Naive thymus-derived CD4-positive, alpha-beta T cell (primary cell): Measurements from ENCODE around the gene EXOC2. TPM values are rescaled to one million over a fixed set of nuclear protein-coding genes. Genes with fewer than 3 reads are reported as not detected.

ENCODE experiments used
- ATAC-seq: fragments of 150-1000 bp; cut with Tn5 transposase; 2 replicates; pipeline ENCODE4 v1.10.0; 2021; ENCODE audit warnings: mild to moderate bottlenecking, moderate library complexity
- CTCF ChIA-PET: fragments of 350-600 bp; sonication (Branson Sonifier 250); formaldehyde crosslinking; loops from one replicate; lab custom pipeline; 2021; ENCODE audit warnings: antibody characterized with exemption; lab: Charles Lee
- POLR2A ChIA-PET: fragments of 350-600 bp; sonication (Branson Sonifier 250); formaldehyde crosslinking; loops from one replicate; lab custom pipeline; 2021; ENCODE audit warnings: antibody characterized with exemption, inconsistent platforms; lab: Charles Lee
- DNase-seq, 9 donors: peaks; one replicate each; pipeline versions ENCODE4 v3.0.0 to v3.0.0-alpha.2; 2020 to 2022; ENCODE audit warnings: mixed read lengths in 1 of 9
- H3K27ac ChIP-seq: one replicate; pipeline ENCODE4 v1.7.0; 2013; ENCODE audit warnings: mild to moderate bottlenecking, low read depth, low read length, moderate library complexity
- H3K27me3 ChIP-seq, 2 donors: one replicate each; pipeline ENCODE4 v1.7.0; 2013; ENCODE audit warnings: low read length in 2 of 2, mild to moderate bottlenecking in 2 of 2, moderate library complexity in 2 of 2; ENCODE audit not compliant: control insufficient read depth in 2 of 2, insufficient read depth in 2 of 2
- H3K36me3 ChIP-seq, 3 experiments: 1 replicate in 2 of 3; 2 replicates in 1 of 3; pipeline ENCODE4 v1.7.0; 2013; ENCODE audit warnings: low read length in 3 of 3, mild to moderate bottlenecking in 3 of 3, moderate library complexity in 1 of 3; ENCODE audit not compliant: insufficient read depth in 3 of 3, control insufficient read depth in 2 of 3
- H3K4me1 ChIP-seq, 2 donors: one replicate each; pipeline ENCODE4 v1.7.0; 2013; ENCODE audit warnings: low read length in 2 of 2, mild to moderate bottlenecking in 2 of 2, moderate library complexity in 1 of 2; ENCODE audit not compliant: control insufficient read depth in 2 of 2, insufficient read depth in 2 of 2
- H3K4me3 ChIP-seq: 2 replicates; pipeline ENCODE4 v1.7.0; 2013; ENCODE audit warnings: mild to moderate bottlenecking, low read length
- H3K9me3 ChIP-seq, 3 experiments: 1 replicate in 2 of 3; 2 replicates in 1 of 3; pipeline ENCODE4 v1.7.0; 2013; ENCODE audit warnings: low read length in 3 of 3; ENCODE audit not compliant: control insufficient read depth in 2 of 3
- H3K27ac Mint-ChIP-seq, 9 donors: one replicate each; pipeline ENCODE4 v1.8.0; 2020 to 2022; ENCODE audit warnings: mixed read lengths in 9 of 9, mild to moderate bottlenecking in 8 of 9, moderate library complexity in 5 of 9, inconsistent platforms in 2 of 9
- H3K27me3 Mint-ChIP-seq, 5 donors: one replicate each; pipeline ENCODE4 v1.8.0; 2021 to 2022; ENCODE audit warnings: mixed read lengths in 5 of 5, mild to moderate bottlenecking in 1 of 5
- H3K36me3 Mint-ChIP-seq, 5 donors: one replicate each; pipeline ENCODE4 v1.8.0; 2020 to 2022; ENCODE audit warnings: mixed read lengths in 5 of 5, mild to moderate bottlenecking in 3 of 5, inconsistent platforms in 1 of 5
- H3K4me1 Mint-ChIP-seq, 7 donors: one replicate each; pipeline ENCODE4 v1.8.0; 2020 to 2022; ENCODE audit warnings: mixed read lengths in 7 of 7, mild to moderate bottlenecking in 3 of 7, inconsistent platforms in 1 of 7
- H3K4me3 Mint-ChIP-seq, 10 donors: one replicate each; pipeline ENCODE4 v1.8.0; 2020 to 2022; ENCODE audit warnings: mild to moderate bottlenecking in 10 of 10, mixed read lengths in 10 of 10, moderate library complexity in 6 of 10, inconsistent platforms in 2 of 10
- H3K9me3 Mint-ChIP-seq, 11 donors: one replicate each; pipeline ENCODE4 v1.8.0; 2020 to 2022; ENCODE audit warnings: mixed read lengths in 11 of 11, mild to moderate bottlenecking in 4 of 11, inconsistent platforms in 1 of 11, moderate library complexity in 1 of 11
- intact Hi-C, 2 donors: fragments of 100-400 bp; cut with micrococcal nuclease; formaldehyde crosslinking; loops; one replicate each; pipeline ENCODE4 v1.15.1; 2023
- polyA plus RNA-seq, 2 donors: library from polyadenylated mRNA; unstranded; fragments of 300-500 nt; fragmentation: Illumina TruSeq; gene quantifications; one replicate each; pipeline ENCODE4 v1.2.3, GENCODE V29; 2021
- total RNA-seq, 6 experiments: library from RNA in 5 of 6; stranded (reverse) in 5 of 6; gene quantifications; 1 replicate in 5 of 6; 2 replicates in 1 of 6; pipeline ENCODE4 v1.2.3 and lab custom pipeline; 2021 to 2026

The EXOC2 gene
- total and polyA plus RNA-seq, 7 experiments from 2014 or later, result 26.7 to 45.4 (median 38.8) TPM

DNA sequence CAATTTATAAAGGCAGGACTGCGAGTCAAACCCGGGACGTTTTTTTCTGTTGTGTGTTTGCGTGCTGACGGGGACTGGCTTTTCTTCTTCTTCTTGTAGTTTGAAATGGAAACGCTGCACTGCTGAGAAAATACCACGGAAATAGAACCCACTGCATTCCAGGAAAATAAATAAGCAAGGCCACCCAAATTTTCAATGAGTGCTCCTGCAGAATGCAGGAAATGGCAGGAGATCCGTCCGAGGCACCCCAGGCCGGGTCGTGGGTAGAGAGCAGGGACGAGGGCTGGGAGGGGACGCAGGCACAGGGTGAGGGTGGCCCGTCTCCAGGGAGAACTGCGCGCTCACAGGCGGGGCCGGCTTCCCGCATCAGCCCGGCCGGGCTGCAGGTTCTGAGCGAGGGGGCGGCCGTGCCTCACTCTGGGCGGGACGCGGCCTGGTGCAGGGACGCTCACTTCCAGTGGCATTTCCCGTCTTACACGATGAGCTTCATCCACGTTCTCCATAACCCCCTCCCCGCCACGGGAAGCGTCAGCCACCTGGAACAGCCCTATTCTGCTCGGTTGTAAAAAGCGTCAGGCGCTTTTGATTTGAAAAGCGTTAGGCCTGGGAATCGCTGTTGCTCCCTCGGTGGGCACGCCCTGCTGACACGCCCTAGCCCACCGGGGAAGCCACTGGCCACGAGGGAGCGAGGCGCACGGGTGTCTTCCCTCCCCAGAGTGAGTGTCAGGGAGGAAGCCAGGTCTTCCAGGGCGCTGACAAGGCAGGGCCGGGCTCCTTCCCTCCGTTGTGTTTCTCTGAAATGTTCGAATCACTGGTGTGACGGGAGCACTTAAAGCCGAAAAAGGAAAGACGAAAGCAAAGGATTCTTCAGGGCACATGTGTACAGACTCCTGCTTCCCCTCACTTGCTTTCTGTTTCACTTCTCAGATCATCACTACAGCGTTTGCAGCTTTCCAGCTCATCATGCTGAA, 17.9 kb upstream of the EXOC2 start:
- CTCF ChIA-PET, result interaction anchor here (1.0 kb wide), 1 partner anchor 10 kb away, joined by 3 read pairs; no protein-coding TSS in a partner anchor
- POLR2A ChIA-PET, result interaction anchor here (1.0 to 5.1 kb wide), 4 partner anchors 10 to 319 kb away, joined by 4 to 27 read pairs (median 6); partner anchors contain the start of genes EXOC2 and IRF4
- peaks cover 0 to 3% (median 0%) of the 10 kb centered on the region in 5 donors for H3K36me3 Mint-ChIP-seq
- Histone ChIP-seq H3K4me3 (peak overlapping the region; percentile 69), H3K27ac (peak overlapping the region; percentile 81), H3K27me3 (no peaks in the 10 kb centered on the region), H3K36me3 (no peaks in the 10 kb centered on the region), H3K9me3 (no peaks in the 10 kb centered on the region), H3K4me1 (peaks cover 5 to 8% of the 10 kb centered on the region in 2 donors)
- intact Hi-C loops, result loop anchor here (1.0 to 10.0 kb wide), 8 partner anchors 11 to 522 kb away; partner anchors contain the start of genes EXOC2 (in 2 of the 2), IRF4 (in 2 of the 2) and DUSP22 (in 1 of the 2)
- DNase-seq (peak; percentile 26 to 72 (median 63)), ATAC-seq (peak; percentile 90)
- H3K27me3 Mint-ChIP-seq, result peaks cover 0 to 13% (median 0%) of the 10 kb centered on the region in 5 donors
- peak overlapping the region; percentile 89 to 99 (median 98) for H3K4me3 Mint-ChIP-seq
- H3K27ac Mint-ChIP-seq, result peak overlapping the region; percentile 92 to 100 (median 99)
- H3K9me3 Mint-ChIP-seq, result peaks cover 0 to 1% (median 0%) of the 10 kb centered on the region in 11 donors
- peaks cover 8 to 42% (median 21%) of the 10 kb centered on the region in 7 donors for H3K4me1 Mint-ChIP-seq

DNA sequence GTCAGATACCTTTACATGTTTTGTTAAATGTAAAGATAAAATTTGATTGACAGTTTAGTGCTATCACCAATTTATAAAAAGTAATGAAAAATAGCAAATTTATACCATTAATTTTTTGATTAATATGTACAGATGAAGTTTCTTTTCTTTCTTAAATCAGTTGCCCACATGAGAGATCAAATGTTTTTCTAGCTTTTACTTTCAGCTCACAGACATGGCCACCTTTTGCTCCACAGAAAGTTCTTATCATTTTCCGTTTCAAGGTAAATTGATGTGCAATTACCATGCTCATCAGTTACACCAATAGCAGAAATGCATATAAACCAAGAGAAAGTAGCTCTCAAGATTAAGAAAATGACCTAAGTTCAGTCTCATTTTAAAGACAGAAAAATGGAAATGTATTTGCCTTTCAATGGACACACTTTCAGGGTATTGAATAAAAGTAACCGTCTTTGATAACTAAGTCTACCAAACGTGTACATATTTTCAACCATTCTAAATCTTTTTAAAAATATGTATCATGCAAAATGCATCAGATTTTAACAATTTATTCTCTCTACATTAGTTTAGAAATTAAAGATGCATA, 16.6 kb upstream of the EXOC2 start:
- Mint-ChIP-seq H3K4me1 (peaks cover 8 to 47% (median 21%) of the 10 kb centered on the region in 7 donors), H3K27ac (peak overlapping the region in 4 of 9 donors; percentile 92 to 100 (median 98)), H3K4me3 (peak overlapping the region; percentile 45 to 99 (median 98)), H3K36me3 (peaks cover 0 to 3% (median 0%) of the 10 kb centered on the region in 5 donors), H3K9me3 (peaks cover 0 to 1% (median 0%) of the 10 kb centered on the region in 11 donors), H3K27me3 (peaks cover 0 to 15% (median 0%) of the 10 kb centered on the region in 5 donors)
- no peak for DNase-seq
- Histone ChIP-seq H3K9me3 (no peaks in the 10 kb centered on the region), H3K27ac (no peak overlapping the region), H3K4me3 (no peak overlapping the region), H3K27me3 (no peaks in the 10 kb centered on the region), H3K4me1 (peaks cover 5 to 8% of the 10 kb centered on the region in 2 donors), H3K36me3 (no peaks in the 10 kb centered on the region)
- POLR2A ChIA-PET, result interaction anchor here (5.1 kb wide), 1 partner anchor 16 kb away, joined by 27 read pairs; the partner anchor contains the start of gene EXOC2
- intact Hi-C loops, result loop anchor here (2.0 to 10.0 kb wide), 6 partner anchors 215 to 521 kb away; partner anchors contain the start of genes IRF4 (in 2 of the 2) and DUSP22 (in 1 of the 2)
- no peak for ATAC-seq
- CTCF ChIA-PET, result interaction anchor here (1.1 kb wide), 1 partner anchor 12 kb away, joined by 6 read pairs; no protein-coding TSS in a partner anchor

DNA sequence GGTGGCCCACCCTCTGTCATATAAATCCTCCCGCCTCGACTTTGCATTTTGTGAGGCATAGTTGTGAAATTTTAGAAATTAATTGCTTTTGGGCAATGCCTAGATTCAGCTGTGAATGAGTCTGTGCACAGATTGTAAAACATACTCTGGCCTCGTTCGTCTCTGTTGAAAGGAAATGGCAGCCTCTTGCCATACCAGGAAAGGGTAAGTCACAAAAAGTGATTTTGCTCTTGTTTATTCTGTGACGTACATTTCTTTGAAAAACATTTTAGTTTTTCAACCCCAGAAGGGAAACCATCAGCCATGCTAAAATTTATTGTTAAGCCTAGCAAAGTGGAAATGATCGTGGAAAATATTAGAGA, 15.3 kb upstream of the EXOC2 start:
- no peak for ATAC-seq
- Histone ChIP-seq H3K27me3 (no peaks in the 10 kb centered on the region), H3K27ac (no peak overlapping the region), H3K4me1 (peaks cover 5 to 8% of the 10 kb centered on the region in 2 donors), H3K9me3 (no peaks in the 10 kb centered on the region), H3K36me3 (no peaks in the 10 kb centered on the region), H3K4me3 (no peak overlapping the region)
- H3K4me1 Mint-ChIP-seq, result peaks cover 8 to 39% (median 21%) of the 10 kb centered on the region in 7 donors
- ChIA-PET POLR2A (interaction anchor here (5.1 kb wide), 1 partner anchor 15 kb away, joined by 27 read pairs; the partner anchor contains the start of gene EXOC2), CTCF (no interaction called here)
- H3K27ac Mint-ChIP-seq, result peak overlapping the region in 1 of 9 donors; percentile 31
- DNase-seq, result no peak
- H3K9me3 Mint-ChIP-seq, result peaks cover 0 to 1% (median 0%) of the 10 kb centered on the region in 11 donors
- intact Hi-C loops, result no loop called here
- peaks cover 0 to 3% (median 0%) of the 10 kb centered on the region in 5 donors for H3K36me3 Mint-ChIP-seq
- no peak overlapping the region for H3K4me3 Mint-ChIP-seq
- peaks cover 0 to 21% (median under 1%) of the 10 kb centered on the region in 5 donors for H3K27me3 Mint-ChIP-seq

DNA sequence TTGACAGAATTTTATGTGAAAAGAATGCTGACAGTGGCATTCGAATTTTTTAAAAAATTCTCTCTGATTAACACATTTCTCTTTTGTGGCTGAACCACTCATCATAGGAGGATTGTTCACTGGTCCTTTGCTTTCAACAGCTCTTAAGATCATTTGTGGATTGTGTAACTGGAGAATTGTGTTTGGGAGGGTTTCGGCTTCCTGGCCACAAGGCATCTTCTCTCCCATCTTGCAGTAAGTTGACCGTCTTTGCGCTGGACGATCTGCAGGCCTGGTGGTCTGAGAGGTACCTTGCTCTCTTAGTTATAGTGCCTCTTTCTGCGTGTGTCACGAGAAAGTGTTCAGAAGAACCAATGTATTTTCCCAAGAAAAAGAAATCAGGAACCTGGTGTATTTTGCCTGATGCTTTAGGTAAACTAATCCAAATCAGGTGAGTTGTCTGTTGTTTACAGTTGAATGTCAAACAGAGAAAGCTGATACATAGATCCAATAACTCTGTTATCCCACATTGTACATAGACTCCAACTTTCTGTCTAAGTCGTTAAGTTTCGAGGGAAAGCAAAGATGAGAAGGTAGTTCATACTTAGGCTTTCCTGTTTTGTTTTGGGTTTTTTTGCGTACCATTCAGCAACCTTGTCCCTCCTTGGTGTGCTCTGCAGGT, 14.8 kb upstream of the EXOC2 start:
- no peak for ATAC-seq
- intact Hi-C loops, result no loop called here
- Mint-ChIP-seq H3K27ac (no peak overlapping the region), H3K36me3 (no peaks in the 10 kb centered on the region), H3K4me3 (no peak overlapping the region), H3K9me3 (peaks cover 0 to 1% (median 0%) of the 10 kb centered on the region in 11 donors), H3K4me1 (peaks cover 8 to 35% (median 21%) of the 10 kb centered on the region in 7 donors), H3K27me3 (peaks cover 0 to 21% (median 4%) of the 10 kb centered on the region in 5 donors)
- H3K27me3 ChIP-seq, result no peaks in the 10 kb centered on the region
- ChIA-PET POLR2A (interaction anchor here (5.1 kb wide), 1 partner anchor 14 kb away, joined by 27 read pairs; the partner anchor contains the start of gene EXOC2), CTCF (no interaction called here)
- H3K4me3 ChIP-seq, result no peak overlapping the region
- no peaks in the 10 kb centered on the region for H3K9me3 ChIP-seq
- DNase-seq, result no peak
- no peaks in the 10 kb centered on the region for H3K36me3 ChIP-seq
- H3K4me1 ChIP-seq, result peaks cover 5 to 8% of the 10 kb centered on the region in 2 donors
- H3K27ac ChIP-seq, result no peak overlapping the region

DNA sequence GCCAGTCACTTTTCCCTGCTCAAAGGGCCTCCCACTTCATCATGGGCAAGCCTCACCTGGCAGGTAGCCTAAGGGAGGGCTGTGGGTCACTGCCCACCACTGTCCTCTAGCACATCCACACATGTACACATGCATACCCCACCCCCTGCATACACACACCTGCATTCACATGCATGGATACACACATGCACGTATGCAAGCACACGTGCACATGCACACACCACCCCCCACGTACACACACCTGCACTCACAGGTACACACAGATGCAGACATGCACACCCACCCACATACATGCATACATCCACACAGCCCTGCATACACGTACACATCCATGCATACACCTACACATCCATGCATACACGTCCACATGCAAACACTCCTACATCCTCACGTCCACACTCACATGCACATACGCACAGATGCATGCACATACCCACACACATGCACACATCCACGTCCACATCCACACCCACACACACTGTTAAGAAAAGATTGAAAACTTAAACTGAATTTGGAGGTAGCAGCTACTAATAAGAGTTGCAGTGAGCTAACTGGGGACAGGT, 14.0 kb upstream of the EXOC2 start:
- intact Hi-C loops, result no loop called here
- Histone ChIP-seq H3K27ac (no peak overlapping the region), H3K27me3 (no peaks in the 10 kb centered on the region), H3K36me3 (no peaks in the 10 kb centered on the region), H3K9me3 (no peaks in the 10 kb centered on the region), H3K4me1 (peaks cover 5 to 7% of the 10 kb centered on the region in 2 donors), H3K4me3 (no peak overlapping the region)
- peaks cover 0 to 1% (median 0%) of the 10 kb centered on the region in 11 donors for H3K9me3 Mint-ChIP-seq
- peaks cover 0 to 2% (median 0%) of the 10 kb centered on the region in 5 donors for H3K36me3 Mint-ChIP-seq
- H3K27me3 Mint-ChIP-seq, result peaks cover 0 to 21% (median 8%) of the 10 kb centered on the region in 5 donors
- no peak overlapping the region for H3K27ac Mint-ChIP-seq
- H3K4me1 Mint-ChIP-seq, result peaks cover 8 to 38% (median 21%) of the 10 kb centered on the region in 7 donors
- ChIA-PET POLR2A (no interaction called here), CTCF (no interaction called here)
- DNase-seq, result no peak
- no peak for ATAC-seq
- no peak overlapping the region for H3K4me3 Mint-ChIP-seq
